OCI-M1 (cell line): ENCODE results near the gene ITPR3.
"Not testable (repeated sequence)": the region's sequence is repeated elsewhere in the genome, so short reads cannot be mapped to it uniquely, and the experiment has no call there.

Experiments used
- DNase-seq: peaks from one replicate; lab custom pipeline; 2025; lab: John Stamatoyannopoulos, UW

The ITPR3 gene

DNA sequence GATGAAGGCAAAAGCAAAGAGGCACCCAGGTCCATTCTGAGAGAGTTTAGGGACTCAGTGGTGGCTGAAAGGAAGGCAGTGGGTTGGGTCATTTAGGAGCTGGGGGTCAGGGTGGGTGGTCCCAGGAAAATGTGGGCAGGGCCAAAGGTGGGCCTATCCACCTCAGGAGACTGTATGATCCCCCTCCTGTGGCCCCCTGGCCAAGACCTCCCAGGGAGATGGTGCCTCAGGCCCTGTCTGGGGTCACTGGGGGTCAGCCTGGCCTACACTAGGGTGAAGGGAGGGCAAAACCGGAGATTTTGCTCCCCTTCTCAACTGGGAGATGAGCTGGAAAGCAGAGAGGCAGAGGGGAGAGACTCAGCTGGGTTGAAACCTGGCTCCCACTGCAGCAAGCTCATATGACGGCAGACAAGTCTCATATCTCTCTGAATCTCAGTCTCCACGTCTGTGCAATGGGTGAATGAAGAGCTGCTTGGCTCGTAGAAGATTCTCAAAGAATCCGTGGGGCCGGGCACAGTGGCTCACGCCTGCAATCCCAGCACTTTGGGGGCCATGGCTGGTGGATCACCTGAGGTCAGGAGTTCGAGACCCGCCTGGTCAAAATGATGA lies 29.6 kb upstream of the ITPR3 start:
- DNase-seq: no peak

DNA sequence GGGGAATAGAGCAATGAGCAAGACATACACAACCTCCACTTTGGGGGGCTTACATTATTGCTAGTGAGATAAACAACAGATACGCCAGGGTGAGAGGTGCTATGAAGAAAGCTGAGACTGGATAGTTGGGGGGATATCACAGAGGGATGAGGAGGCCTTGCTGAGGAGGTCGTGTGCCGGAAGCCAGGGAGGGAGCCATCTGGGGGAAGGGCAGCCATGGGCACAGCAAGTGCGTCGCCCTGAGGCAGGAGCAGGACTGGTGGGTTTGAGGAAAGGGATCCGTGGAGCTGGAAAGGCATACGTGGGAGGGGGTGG lies 28.9 kb upstream of the ITPR3 start:
- DNase-seq: no peak

- DNase-seq: no peak
These were observed 28.3 kb upstream of the ITPR3 start for GRCh38 chr6:33592595-33593413.

GRCh38 chr6:33593414-33593727 lies 27.8 kb upstream of the ITPR3 start:
- DNase-seq: no peak

- no peak for DNase-seq
These were observed 25.9 kb upstream of the ITPR3 start for GRCh38 chr6:33595001-33595846.

GRCh38 chr6:33596894-33597293 lies 24.2 kb upstream of the ITPR3 start:
- not testable (repeated sequence) for DNase-seq

GRCh38 chr6:33597551-33598322 lies 23.4 kb upstream of the ITPR3 start:
- DNase-seq: no peak

DNA sequence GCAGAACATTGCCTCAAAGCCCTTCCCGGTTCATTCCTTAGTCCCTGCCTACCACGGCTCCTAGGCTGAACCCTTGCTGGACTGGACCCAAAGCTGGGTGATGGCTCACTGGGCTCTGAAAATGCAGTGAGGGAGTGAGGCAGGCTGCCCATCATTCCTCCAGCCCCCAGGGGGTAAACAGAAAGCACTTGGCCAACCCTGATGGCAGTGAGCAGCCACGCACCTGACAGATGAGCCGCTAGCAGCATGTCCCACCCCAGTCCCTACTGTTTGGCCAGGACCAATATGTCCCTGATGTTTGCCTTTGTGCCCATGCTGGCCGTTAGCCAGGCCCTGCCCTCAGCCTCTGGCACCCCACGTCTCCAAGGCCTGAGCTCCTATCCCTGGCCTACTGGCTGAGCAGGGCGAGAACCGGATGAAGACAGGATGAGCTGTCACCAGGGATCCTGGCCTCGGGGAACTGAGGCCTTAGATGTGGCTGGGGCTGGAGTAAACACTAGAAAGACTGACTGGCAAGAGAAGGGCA lies 21.6 kb upstream of the ITPR3 start:
- no peak for DNase-seq

DNA sequence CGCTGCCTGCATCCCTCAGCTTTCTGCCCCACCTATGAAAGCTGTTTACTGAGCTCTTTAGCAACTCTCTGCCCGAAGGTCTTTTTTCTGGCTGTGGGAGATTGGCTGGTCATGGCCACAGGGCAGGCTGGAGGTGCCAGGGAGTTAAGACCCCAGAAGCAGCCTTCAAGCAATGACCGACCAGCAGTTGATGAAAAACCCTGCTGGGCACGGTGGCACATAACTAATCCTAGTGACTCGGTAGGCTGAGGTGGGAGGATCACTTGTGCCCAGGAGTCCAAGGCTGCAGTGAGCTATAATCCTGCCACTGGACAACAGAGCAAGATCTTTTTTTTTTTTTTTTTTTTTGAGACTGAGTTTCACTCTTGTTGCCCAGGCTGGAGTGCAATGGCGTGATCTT lies 20.4 kb upstream of the ITPR3 start:
- DNase-seq: no peak

- peak; percentile 19 for DNase-seq
These were observed 18.9 kb upstream of the ITPR3 start for GRCh38 chr6:33602180-33602579.

- DNase-seq: peak; percentile 29
These were observed 15.9 kb upstream of the ITPR3 start for GRCh38 chr6:33604941-33605854.

DNA sequence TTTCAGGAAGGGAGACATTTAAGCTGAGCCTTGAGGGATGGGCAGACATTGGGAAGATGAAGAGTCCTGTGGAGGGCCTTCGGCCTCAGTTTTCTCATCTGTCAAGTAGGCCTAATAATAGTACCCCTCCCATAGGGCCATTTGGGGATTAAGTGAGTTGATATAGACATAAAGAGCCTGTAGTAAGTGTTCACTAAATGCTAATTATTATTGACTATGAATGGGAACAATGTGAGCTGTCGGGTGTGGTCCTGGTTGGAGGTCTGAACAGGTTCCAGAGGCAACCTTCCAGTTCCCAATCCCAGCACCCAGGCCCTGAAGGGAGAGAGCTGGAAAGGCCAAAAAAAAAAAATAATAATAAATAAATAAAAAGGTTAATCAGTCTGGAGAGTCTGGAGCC lies 14.5 kb upstream of the ITPR3 start:
- no peak for DNase-seq

DNA sequence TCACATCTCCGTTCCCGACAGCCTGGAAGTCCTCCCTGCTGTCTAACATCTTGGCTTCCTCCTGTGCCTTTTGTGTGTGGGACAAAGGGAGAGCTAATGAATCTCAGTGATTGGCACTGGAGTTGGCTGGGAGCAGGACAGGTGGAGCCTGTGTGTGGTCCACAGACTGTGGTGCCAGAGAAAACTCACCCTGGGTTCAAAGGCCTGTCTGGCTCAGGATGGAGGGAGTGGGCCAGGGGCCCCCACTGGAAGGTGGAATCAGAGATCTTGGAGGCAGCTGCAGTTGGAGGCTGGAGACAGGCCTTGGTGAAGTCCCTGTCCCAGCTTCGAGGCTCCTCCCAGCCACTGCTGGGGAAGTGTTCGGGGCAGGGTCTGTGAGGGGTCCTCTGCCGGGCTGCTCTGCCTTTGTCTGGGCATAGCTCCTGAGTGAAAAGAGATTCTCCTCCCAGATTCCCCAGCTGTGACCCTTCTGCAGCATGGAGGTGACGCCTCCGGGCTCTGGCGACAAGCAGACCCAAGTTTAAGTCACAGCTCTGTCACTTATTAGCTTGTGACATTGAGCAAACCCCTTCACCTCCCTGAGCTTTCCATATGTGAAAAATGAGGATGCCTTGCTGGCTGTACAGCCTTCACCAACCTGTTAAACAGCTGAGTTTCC lies 13.9 kb upstream of the ITPR3 start:
- no peak for DNase-seq

GRCh38 chr6:33607784-33608161 lies 13.3 kb upstream of the ITPR3 start:
- peak; percentile 26 for DNase-seq

GRCh38 chr6:33609019-33609418 lies 12.1 kb upstream of the ITPR3 start:
- DNase-seq: no peak

DNA sequence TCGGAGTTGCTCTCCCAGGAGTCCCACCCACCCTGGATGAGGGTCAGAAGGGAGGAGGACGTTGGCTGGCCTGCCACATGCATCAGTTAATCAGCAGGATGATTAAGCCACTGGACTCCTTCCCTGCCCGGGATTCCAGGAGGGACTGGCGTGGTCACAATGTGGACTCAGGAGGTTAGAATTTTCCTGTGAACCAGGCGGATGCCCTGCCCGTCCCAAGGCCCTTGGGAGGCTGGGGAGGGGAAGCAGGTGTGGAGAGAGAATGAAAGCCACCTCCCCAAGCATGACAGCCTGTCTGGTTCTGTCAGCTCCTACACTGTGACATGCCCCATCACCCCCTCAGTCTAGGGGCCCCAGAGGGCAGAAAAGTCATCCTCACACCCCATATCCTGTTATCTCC lies 11.6 kb upstream of the ITPR3 start:
- DNase-seq: no peak

DNA sequence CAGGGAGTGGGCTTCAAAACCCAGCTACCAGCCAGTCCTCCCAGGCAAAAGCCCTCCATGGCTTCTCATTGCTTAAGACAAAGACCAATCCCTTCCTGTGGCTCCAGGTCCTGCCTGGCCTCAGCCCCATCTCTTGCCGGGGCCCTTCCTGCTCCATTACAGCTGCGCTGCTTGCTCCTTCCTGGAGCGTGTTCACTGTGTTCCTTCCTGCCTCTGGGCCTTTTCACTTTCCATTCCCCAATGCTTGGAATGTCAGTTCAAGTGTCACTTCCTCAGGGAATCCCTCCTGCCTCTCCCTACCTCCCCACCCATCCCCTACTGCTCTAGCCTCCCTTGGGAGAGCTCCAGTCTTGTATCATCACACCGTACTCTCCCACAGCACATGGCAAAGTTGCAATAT lies 11.1 kb upstream of the ITPR3 start:
- no peak for DNase-seq

DNA sequence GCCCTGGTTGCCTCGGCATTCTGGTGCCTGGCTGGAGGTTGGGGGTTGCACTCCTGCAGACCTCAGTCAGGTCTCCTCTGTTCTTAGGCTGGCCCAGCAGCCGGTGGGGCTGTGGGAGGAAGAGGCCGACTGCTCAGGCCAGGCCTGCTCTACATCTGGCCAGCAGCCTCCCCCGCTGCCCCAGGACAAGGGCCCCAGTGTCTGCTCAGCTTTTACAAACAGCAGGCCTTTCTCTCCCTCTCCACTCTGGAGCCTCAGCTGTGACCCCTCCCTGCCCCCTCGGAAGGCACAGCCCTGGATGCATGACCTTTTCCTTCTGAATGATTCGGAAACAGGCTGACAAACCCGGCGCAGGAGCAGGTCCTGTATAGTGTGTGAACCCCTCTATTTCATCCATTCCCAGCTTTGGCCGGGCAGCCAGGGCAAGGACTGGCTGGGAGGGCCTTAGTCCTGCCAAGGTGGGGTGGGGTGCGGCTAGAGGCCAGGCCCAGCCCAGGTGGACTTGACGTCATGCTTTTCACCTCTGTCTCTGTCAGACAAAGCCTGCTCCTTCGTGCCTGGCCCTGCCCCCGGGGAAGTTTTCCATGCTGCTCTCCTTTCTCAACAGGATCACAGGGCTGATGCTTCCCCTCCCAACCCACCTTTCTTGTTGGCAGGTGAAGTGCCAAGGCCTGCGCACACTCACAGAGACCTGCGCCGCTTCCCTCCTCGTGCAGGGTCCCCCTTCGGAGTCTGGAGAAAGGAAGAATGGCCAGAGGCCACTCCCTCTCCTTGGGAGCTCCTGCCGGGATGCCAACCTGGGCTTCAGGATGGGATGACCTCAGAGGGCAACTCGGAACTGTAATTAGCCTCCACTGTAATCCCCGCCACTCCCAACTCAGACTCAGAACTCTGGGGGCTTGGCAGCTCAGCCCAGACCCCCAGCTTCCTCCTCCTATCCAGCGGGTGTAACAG lies 10.1 kb upstream of the ITPR3 start:
- DNase-seq: no peak

- no peak for DNase-seq
These were observed 7.9 kb upstream of the ITPR3 start for GRCh38 chr6:33613146-33613794.
